H1 (cell line): ENCODE measurements around the gene NOC4L. TPM values are rescaled to one million over a fixed set of nuclear protein-coding genes. Genes with fewer than 3 reads are reported as not detected.

Source experiments
- CTCF ChIA-PET: fragments of 300-600 bp; sonication (Branson Sonifier 250); formaldehyde crosslinking; loops from one replicate; lab custom pipeline; 2021; ENCODE audit not compliant: partially characterized antibody; lab: Charles Lee
- POLR2A ChIA-PET: fragments of 300-600 bp; sonication (Branson Sonifier 250); formaldehyde crosslinking; loops from one replicate; lab custom pipeline; 2021; ENCODE audit warnings: inconsistent platforms; ENCODE audit not compliant: partially characterized antibody; lab: Charles Lee
- DNase-seq, 2 experiments: peaks; one replicate each; pipeline versions ENCODE4 v3.0.0 to v3.0.0-alpha.2; 2010 to 2022; ENCODE audit warnings: low spot score in 2 of 2, low read depth in 1 of 2, mixed read lengths in 1 of 2
- FAIRE-seq: peaks from 2 replicates; lab custom pipeline; 2011; peaks lifted over from hg19 to GRCh38; lab: Jason Lieb, UNC
- H2AFZ ChIP-seq: 2 replicates; pipeline ENCODE4 v1.8.1; 2012; ENCODE audit warnings: low read length, inconsistent platforms
- H2AK5ac ChIP-seq: 2 replicates; pipeline ENCODE4 v1.6.1; 2013; ENCODE audit warnings: low read depth, low read length
- H2BK120ac ChIP-seq: replicated peaks from 2 replicates; pipeline ENCODE3; 2013; ENCODE audit warnings: low read depth, low read length, inconsistent platforms
- H2BK12ac ChIP-seq: 2 replicates; pipeline ENCODE4 v1.6.1; 2013; ENCODE audit warnings: low read depth, low read length
- H2BK15ac ChIP-seq: 2 replicates; pipeline ENCODE4 v1.6.1; 2013; ENCODE audit warnings: low read length
- H2BK20ac ChIP-seq: 2 replicates; pipeline ENCODE4 v1.6.1; 2013; ENCODE audit warnings: low read length
- H2BK5ac ChIP-seq: 2 replicates; pipeline ENCODE4 v1.6.1; 2013; ENCODE audit warnings: low read depth, low read length
- H3K14ac ChIP-seq: 2 replicates; pipeline ENCODE4 v1.6.1; 2013; ENCODE audit warnings: inconsistent platforms; ENCODE audit not compliant: insufficient read length
- H3K18ac ChIP-seq: 2 replicates; pipeline ENCODE4 v1.6.1; 2013; ENCODE audit warnings: low read length; ENCODE audit errors: extremely low read depth
- H3K23ac ChIP-seq: 2 replicates; pipeline ENCODE4 v1.6.1; 2013; ENCODE audit warnings: inconsistent platforms; ENCODE audit not compliant: insufficient read length
- H3K23me2 ChIP-seq: 2 replicates; pipeline ENCODE4 v1.6.1; 2013; ENCODE audit warnings: low read depth, low read length
- H3K27ac ChIP-seq: 2 replicates; pipeline ENCODE4 v1.6.1; 2011; ENCODE audit warnings: low read depth, low read length, inconsistent platforms
- H3K27me3 ChIP-seq, 4 experiments: replicated peaks in 1 of 4; 1 replicate in 1 of 4; 2 replicates in 3 of 4; pipeline versions ENCODE4 v1.6.1 to v1.8.1; 2011 to 2013; ENCODE audit warnings: low read length in 3 of 4, mild to moderate bottlenecking in 3 of 4, inconsistent platforms in 2 of 4, mixed read lengths in 2 of 4, moderate library complexity in 1 of 4; ENCODE audit not compliant: control insufficient read depth in 3 of 4, insufficient read depth in 3 of 4; ENCODE audit errors: extremely low read depth in 1 of 4
- H3K36me3 ChIP-seq, 4 experiments: 2 replicates each; pipeline versions ENCODE4 v1.6.1 to v1.8.1; 2011 to 2013; ENCODE audit warnings: mild to moderate bottlenecking in 4 of 4, low read length in 3 of 4, moderate library complexity in 2 of 4, control low read depth in 1 of 4, inconsistent platforms in 1 of 4; ENCODE audit not compliant: insufficient read depth in 4 of 4, control insufficient read depth in 2 of 4
- H3K4ac ChIP-seq: replicated peaks from 2 replicates; pipeline ENCODE3; 2013; ENCODE audit warnings: low read length, low read depth, mixed read lengths, inconsistent platforms; ENCODE audit not compliant: insufficient read length
- H3K4me1 ChIP-seq, 4 experiments: replicated peaks in 1 of 4; 1 replicate in 1 of 4; 2 replicates in 3 of 4; pipeline versions ENCODE4 v1.6.1 to v1.8.1; 2011 to 2013; ENCODE audit warnings: low read length in 3 of 4, inconsistent platforms in 2 of 4, mixed read lengths in 1 of 4; ENCODE audit not compliant: insufficient read depth in 4 of 4, control insufficient read depth in 3 of 4
- H3K4me2 ChIP-seq, 2 experiments: 2 replicates each; pipeline versions ENCODE4 v1.6.1 to v1.8.1; 2011 to 2013; ENCODE audit warnings: low read depth in 2 of 2, low read length in 2 of 2, control low read depth in 1 of 2, inconsistent platforms in 1 of 2, mild to moderate bottlenecking in 1 of 2; ENCODE audit not compliant: insufficient read depth in 1 of 2
- H3K4me3 ChIP-seq, 4 experiments: fragments of 200-600, 300-600 bp in 1 of 4; sonication (generic), shearing (Covaris generic), sonication (Bioruptor Twin) in 1 of 4; 2 replicates each; pipeline versions ENCODE4 v1.5.1 to v1.8.1; 2011 to 2016; ENCODE audit warnings: low read length in 4 of 4, low read depth in 3 of 4, control low read depth in 2 of 4, inconsistent platforms in 2 of 4, mild to moderate bottlenecking in 2 of 4, mixed read lengths in 1 of 4, moderate library complexity in 1 of 4; ENCODE audit not compliant: insufficient read depth in 2 of 4; ENCODE audit errors: extremely low read depth in 1 of 4
- H3K56ac ChIP-seq: replicated peaks from 2 replicates; pipeline ENCODE3; 2013; ENCODE audit warnings: low read depth, mild to moderate bottlenecking, mixed read lengths, low read length, inconsistent platforms; ENCODE audit not compliant: insufficient read length
- H3K79me1 ChIP-seq: 2 replicates; pipeline ENCODE4 v1.6.1; 2013; ENCODE audit warnings: low read depth, low read length, control low read depth
- H3K79me2 ChIP-seq, 2 experiments: 2 replicates each; pipeline versions ENCODE4 v1.6.1 to v1.8.1; 2012 to 2013; ENCODE audit warnings: low read length in 2 of 2, mild to moderate bottlenecking in 2 of 2, inconsistent platforms in 1 of 2; ENCODE audit not compliant: insufficient read depth in 2 of 2, control insufficient read depth in 1 of 2
- H3K9ac ChIP-seq, 4 experiments: replicated peaks in 1 of 4; 1 replicate in 1 of 4; 2 replicates in 3 of 4; pipeline versions ENCODE4 v1.6.1 to v1.8.1; 2011 to 2013; ENCODE audit warnings: low read depth in 3 of 4, low read length in 3 of 4, control low read depth in 2 of 4, mild to moderate bottlenecking in 2 of 4, moderate library complexity in 2 of 4, inconsistent platforms in 1 of 4; ENCODE audit errors: extremely low read depth in 1 of 4
- H3K9me3 ChIP-seq, 2 experiments: 2 replicates each; pipeline versions ENCODE4 v1.6.1 to v1.8.1; 2012 to 2013; ENCODE audit warnings: mild to moderate bottlenecking in 2 of 2, moderate library complexity in 2 of 2, control low read depth in 1 of 2, inconsistent platforms in 1 of 2, low read depth in 1 of 2, low read length in 1 of 2, mixed read lengths in 1 of 2; ENCODE audit not compliant: insufficient read depth in 2 of 2
- H4K20me1 ChIP-seq, 2 experiments: replicated peaks in 1 of 2; 2 replicates each; pipeline versions ENCODE3 to v1.8.1; 2011 to 2013; ENCODE audit warnings: inconsistent platforms in 2 of 2, low read length in 2 of 2, mild to moderate bottlenecking in 1 of 2; ENCODE audit not compliant: insufficient read depth in 2 of 2, control insufficient read depth in 1 of 2
- H4K5ac ChIP-seq: 2 replicates; pipeline ENCODE4 v1.6.1; 2013; ENCODE audit warnings: low read length, low read depth, mixed read lengths, inconsistent platforms; ENCODE audit not compliant: insufficient read length
- H4K8ac ChIP-seq: 2 replicates; pipeline ENCODE4 v1.8.0; 2013; ENCODE audit warnings: mild to moderate bottlenecking, moderate library complexity, low read length, inconsistent platforms; ENCODE audit not compliant: insufficient read depth; ENCODE audit errors: extremely low read depth
- H4K91ac ChIP-seq: replicated peaks from 2 replicates; pipeline ENCODE3; 2013; ENCODE audit warnings: low read length, mixed read lengths, inconsistent platforms; ENCODE audit not compliant: insufficient read length
- NANOG ChIP-seq: IDR thresholded peaks from 2 replicates; pipeline ENCODE4 v1.6.1; 2011; ENCODE audit warnings: low read length, low read depth, mild to moderate bottlenecking, inconsistent platforms; ENCODE audit not compliant: insufficient read depth, poor library complexity, severe bottlenecking
- TCF12 ChIP-seq: IDR thresholded peaks from 2 replicates; pipeline ENCODE4 v1.6.1; 2011; ENCODE audit warnings: low read depth, mild to moderate bottlenecking, low read length
- WGBS, 2 experiments: shearing (Covaris generic) in 1 of 2; methylation state at CpG; one replicate each; pipeline versions ENCODE4 v1.1.6 to v1.1.7; 2013 to 2015; ENCODE audit warnings: low lambda C conversion rate in 2 of 2, mixed read lengths in 2 of 2, inconsistent platforms in 1 of 2, low coverage in 1 of 2, missing lambda C conversion rate in 1 of 2; ENCODE audit not compliant: insufficient replicate concordance in 2 of 2, insufficient coverage in 1 of 2, insufficient read length in 1 of 2; ENCODE audit errors: extremely low coverage in 1 of 2, missing lambda C conversion rate in 1 of 2; 5-methylcytosine and 5-hydroxymethylcytosine counted together
- polyA plus RNA-seq, 7 experiments: library from polyadenylated mRNA; depleted of rRNA in 3 of 7; stranded (reverse) in 5 of 7; unstranded in 2 of 7; fragments of >200 nt in 5 of 7; fragments of 200-250 nt in 2 of 7; gene quantifications; 1 replicate in 5 of 7; 2 replicates in 1 of 7; 4 replicates in 1 of 7; pipeline versions ENCODE4 v1.2.1 to v1.2.3, GENCODE V29; 2011 to 2013; ENCODE audit warnings: missing spikeins in 2 of 7, mixed read lengths in 2 of 7
- total RNA-seq: library from RNA; stranded (reverse); fragmentation: NEBNext Ultra II Directional; extraction: Animal tissue kit (Norgen Biotek cat#: 25700); gene quantifications from 2 replicates; pipeline ENCODE4 v1.2.1, GENCODE V29; 2021

The NOC4L gene
- total and polyA plus RNA-seq, 2 of the 8 experiments (the other 6 are each of a cell fraction or from before 2014, with no cell fraction given) = 26.8 to 40.3 TPM

DNA sequence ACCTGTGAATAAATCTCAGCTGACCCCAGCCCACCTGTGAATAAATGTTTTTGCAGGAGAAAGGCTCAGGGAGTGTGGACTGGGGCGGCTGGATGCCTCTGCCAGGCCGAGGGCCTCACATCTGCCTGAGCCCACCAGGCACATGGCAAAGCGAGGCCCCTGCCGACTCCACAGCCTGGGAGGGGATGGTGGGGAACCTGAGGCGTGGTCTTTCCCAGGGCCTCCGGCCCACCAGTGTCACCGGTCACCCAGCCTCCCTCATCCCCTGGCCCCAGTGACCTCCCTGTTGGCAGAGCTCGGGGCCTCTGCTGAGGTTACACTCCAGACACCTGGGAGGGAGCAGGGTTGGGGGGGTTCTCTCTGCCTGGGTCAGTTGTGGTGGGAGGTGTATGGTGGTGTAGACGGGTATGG is 8.2 kb downstream of the NOC4L start:
- Histone ChIP-seq H3K23ac (no peak overlapping the region), H3K18ac (no peak overlapping the region), H3K4me1 (peaks cover 0 to 3% (median 1%) of the 10 kb centered on the region in 4 experiments; a peak in 4 of 7 replicates), H3K79me1 (0 out of 2 replicates have a peak, but pooled peaks cover 9% of the 10 kb centered on the region), H3K27me3 (no peaks in the 10 kb centered on the region; a peak in 1 of 7 replicates), H3K4me3 (no peak overlapping the region), H4K8ac (no peak overlapping the region), H2BK5ac (no peak overlapping the region), H2BK15ac (no peak overlapping the region), H3K36me3 (peaks cover 5 to 40% (median 19%) of the 10 kb centered on the region in 4 experiments; a peak in 7 of 8 replicates), H3K4me2 (no peak overlapping the region), H3K9me3 (peaks cover 3 to 14% of the 10 kb centered on the region in 2 experiments; a peak in 3 of 4 replicates), H2AFZ (no peak overlapping the region), H3K27ac (no peak overlapping the region), H3K79me2 (no peaks in the 10 kb centered on the region), H2BK120ac (no peak overlapping the region), H2AK5ac (no peak overlapping the region), H3K23me2 (peaks cover 22% of the 10 kb centered on the region), H4K5ac (no peak overlapping the region), H2BK12ac (no peak overlapping the region), H3K14ac (no peak overlapping the region), H4K91ac (no peak overlapping the region), H2BK20ac (no peak overlapping the region), H3K9ac (no peak overlapping the region), H4K20me1 (peaks cover 0 to 24% of the 10 kb centered on the region in 2 experiments), H3K4ac (no peak overlapping the region), H3K56ac (no peak overlapping the region)
- FAIRE-seq (no peak), DNase-seq (no peak)
- TF ChIP-seq TCF12 = no peak
- TF ChIP-seq NANOG = no peak
- ChIA-PET CTCF (interaction anchor here (1.0 to 1.4 kb wide), 6 partner anchors 9 to 262 kb away, joined by 3 to 9 read pairs (median 3); no protein-coding TSS in a partner anchor), POLR2A (interaction anchor here (0.9 to 1.1 kb wide), 3 partner anchors 15 to 416 kb away, joined by 3 read pairs; no protein-coding TSS in a partner anchor)
- 93% methylated on average over 9 of the region's 9 CpGs; no CpG with 5 or more reads in 1 of the 2 experiments for WGBS, 2 experiments
